ENCODE data around the gene MPL. TPM values are rescaled to one million over a fixed set of nuclear protein-coding genes. Genes with fewer than 3 reads are reported as not detected.

MPL gene
- total RNA-seq, 1 donor from 2014 or later = not detected

DNA sequence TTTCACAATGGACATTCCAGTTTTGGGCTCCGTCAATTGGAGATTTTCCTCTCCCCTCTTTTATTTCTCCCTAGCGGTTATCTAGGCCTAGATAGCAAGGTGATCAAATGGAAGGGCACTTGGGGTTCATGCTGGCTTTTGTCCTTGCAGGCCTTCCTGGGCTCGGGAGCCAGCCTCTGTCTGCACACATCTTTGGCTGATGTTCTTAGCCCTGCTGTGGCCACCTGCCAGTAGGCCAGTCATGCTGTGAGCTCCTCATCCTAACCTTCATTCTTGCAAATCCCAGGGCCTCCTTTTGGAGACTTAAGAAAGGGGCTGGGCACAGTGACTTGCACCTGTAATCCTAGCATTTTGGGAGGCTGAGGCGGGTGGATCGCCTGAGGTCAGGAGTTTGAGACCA lies 23.4 kb upstream of the MPL start:
- no peak for DNase-seq (ENCODE audit: extremely low spot score in 2 of 2)
- no peaks in the 10 kb centered on the region for H3K27me3 ChIP-seq
- no peak overlapping the region for H3K4me3 ChIP-seq
- H3K27ac ChIP-seq = no peak overlapping the region
- no peaks in the 10 kb centered on the region for H3K9me3 ChIP-seq
- H3K36me3 ChIP-seq = no peaks in the 10 kb centered on the region
- intact Hi-C loops (cut with DNase I) = no loop called here
- TF ChIP-seq POLR2A (IDR thresholded peaks at IDR 0.05) (no peak), POLR2AphosphoS5 (IDR thresholded peaks at IDR 0.05; ENCODE audit: insufficient read depth in 1 of 2, low read depth in 1 of 2) (no peak)
- TF ChIP-seq, protein P1, sequence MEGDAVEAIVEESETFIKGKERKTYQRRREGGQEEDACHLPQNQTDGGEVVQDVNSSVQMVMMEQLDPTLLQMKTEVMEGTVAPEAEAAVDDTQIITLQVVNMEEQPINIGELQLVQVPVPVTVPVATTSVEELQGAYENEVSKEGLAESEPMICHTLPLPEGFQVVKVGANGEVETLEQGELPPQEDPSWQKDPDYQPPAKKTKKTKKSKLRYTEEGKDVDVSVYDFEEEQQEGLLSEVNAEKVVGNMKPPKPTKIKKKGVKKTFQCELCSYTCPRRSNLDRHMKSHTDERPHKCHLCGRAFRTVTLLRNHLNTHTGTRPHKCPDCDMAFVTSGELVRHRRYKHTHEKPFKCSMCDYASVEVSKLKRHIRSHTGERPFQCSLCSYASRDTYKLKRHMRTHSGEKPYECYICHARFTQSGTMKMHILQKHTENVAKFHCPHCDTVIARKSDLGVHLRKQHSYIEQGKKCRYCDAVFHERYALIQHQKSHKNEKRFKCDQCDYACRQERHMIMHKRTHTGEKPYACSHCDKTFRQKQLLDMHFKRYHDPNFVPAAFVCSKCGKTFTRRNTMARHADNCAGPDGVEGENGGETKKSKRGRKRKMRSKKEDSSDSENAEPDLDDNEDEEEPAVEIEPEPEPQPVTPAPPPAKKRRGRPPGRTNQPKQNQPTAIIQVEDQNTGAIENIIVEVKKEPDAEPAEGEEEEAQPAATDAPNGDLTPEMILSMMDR (IDR thresholded peaks at IDR 0.05) = no peak
- H3K4me1 ChIP-seq = no peaks in the 10 kb centered on the region

DNA sequence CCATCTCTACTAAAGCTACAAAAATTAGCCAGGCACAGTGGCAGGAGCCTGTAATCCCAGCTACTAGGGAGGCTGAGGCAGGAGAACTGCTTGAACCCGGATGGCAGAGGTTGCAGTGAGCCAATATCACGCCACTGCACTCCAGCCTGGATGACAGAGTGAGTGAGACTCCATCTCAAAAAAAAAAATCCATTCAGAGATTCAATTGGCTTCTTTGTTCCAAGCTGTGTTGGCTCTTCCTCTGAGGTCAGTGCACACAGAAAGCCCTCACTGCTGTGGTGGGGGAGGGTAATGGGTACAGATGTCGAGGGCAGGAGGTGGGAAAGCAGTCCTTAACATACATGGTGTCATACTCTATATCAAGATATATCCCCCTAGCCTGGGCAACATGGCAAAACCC lies 22.1 kb upstream of the MPL start:
- H3K27ac ChIP-seq = no peak overlapping the region
- no peaks in the 10 kb centered on the region for H3K4me1 ChIP-seq
- H3K36me3 ChIP-seq = no peaks in the 10 kb centered on the region
- intact Hi-C loops (cut with DNase I) = no loop called here
- no peak for DNase-seq (ENCODE audit: extremely low spot score in 2 of 2)
- TF ChIP-seq POLR2A (IDR thresholded peaks at IDR 0.05) = no peak
- TF ChIP-seq, protein P1 (IDR thresholded peaks at IDR 0.05) = no peak
- no peaks in the 10 kb centered on the region for H3K9me3 ChIP-seq
- no peak overlapping the region for H3K4me3 ChIP-seq
- H3K27me3 ChIP-seq = no peaks in the 10 kb centered on the region

DNA sequence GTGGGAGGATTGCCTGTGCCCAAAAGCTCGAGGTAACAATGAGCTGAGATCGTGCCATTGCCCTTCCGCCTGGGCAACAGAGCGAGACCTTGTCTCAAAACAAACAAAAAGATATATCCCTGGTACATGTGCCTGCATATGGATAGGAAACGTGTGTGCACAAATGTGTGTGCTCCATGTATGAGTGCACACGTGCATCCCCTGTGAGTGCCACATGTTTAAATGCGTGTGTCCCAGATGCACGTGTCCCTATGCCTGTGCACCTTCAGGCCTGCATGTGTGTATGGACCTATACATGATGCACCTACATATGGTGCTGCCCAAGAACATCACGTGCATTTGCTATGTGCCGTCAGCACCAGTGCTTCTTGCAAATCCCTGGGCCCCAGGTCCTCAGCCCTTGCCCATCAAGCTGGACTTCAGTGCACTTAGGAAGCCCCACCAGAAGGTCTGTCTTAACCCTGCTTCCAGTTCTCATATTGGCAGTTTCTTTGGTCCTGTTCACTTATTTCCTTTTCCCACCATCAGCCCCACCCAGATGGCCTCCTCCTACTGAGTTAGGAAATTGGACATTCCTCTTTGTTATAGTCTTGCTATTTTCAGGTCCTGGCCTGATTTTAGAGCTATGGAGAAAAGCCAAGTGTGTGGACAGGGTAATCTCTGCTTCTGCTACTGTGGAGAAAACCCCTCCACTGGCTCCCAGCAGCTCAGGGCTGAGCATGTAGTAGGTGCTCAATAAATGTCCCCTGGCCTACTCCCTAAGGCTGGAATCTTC lies 21.5 kb upstream of the MPL start:
- TF ChIP-seq, protein P1 (IDR thresholded peaks at IDR 0.05) = no peak
- intact Hi-C loops (cut with DNase I) = no loop called here
- Histone ChIP-seq H3K4me3 (no peak overlapping the region), H3K9me3 (no peaks in the 10 kb centered on the region), H3K36me3 (no peaks in the 10 kb centered on the region), H3K27me3 (no peaks in the 10 kb centered on the region), H3K27ac (no peak overlapping the region), H3K4me1 (no peaks in the 10 kb centered on the region)
- no peak for DNase-seq (ENCODE audit: extremely low spot score in 2 of 2)

DNA sequence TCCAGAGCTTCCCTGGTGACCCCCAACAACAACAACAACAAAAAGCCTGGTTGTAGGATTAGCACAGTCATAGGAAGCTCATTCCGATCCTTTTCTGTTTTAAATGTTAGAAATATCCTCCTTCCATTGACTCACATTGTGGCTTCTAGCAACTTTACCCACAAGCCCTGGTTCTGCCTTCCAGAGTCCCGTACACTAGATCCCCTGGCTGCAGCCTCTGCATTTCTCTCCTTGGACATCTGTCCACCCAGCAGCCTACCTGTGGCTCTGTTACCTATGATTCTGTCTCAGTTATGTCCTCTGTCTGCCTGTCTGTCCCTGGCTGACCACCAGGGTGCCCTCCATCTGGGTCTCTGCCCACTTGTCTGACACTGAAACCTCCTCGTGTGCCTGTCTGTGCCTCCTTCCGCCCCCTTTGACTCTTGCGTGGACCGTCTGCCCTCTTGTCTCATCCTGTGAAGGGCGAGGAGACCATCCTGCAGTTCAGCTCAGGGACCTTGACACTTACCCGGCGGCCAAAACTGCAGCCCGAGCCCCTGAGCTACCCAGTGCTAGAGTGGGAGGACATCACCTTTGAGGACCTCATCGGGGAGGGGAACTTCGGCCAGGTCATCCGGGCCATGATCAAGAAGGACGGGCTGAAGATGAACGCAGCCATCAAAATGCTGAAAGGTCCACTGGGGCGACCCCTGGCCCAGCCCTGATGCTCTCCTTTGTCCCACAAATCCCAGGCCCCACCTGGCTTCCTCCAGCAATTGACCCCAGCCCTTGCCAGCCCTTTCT lies 20.7 kb upstream of the MPL start:
- no peak overlapping the region for H3K4me3 ChIP-seq
- no peak for DNase-seq (ENCODE audit: extremely low spot score in 2 of 2)

More for the DNA sequence above, 20.7 kb upstream of the MPL start:
- Histone ChIP-seq H3K4me1 (no peaks in the 10 kb centered on the region), H3K9me3 (no peaks in the 10 kb centered on the region), H3K27me3 (no peaks in the 10 kb centered on the region), H3K36me3 (no peaks in the 10 kb centered on the region), H3K27ac (no peak overlapping the region)
- TF ChIP-seq POLR2AphosphoS5 (IDR thresholded peaks at IDR 0.05; ENCODE audit: insufficient read depth in 1 of 2, low read depth in 1 of 2) (no peak), POLR2A (IDR thresholded peaks at IDR 0.05) (no peak)
- TF ChIP-seq, protein P1 (IDR thresholded peaks at IDR 0.05) = no peak
- intact Hi-C loops (cut with DNase I) = no loop called here

Data from vagina (tissue), 2 donors.